HT1080 (cell line): Measurements from ENCODE around the gene MED13L. TPM values are rescaled to one million over a fixed set of nuclear protein-coding genes. Genes with fewer than 3 reads are reported as not detected.
"Not testable (repeated sequence)": the region's sequence is repeated elsewhere in the genome, so short reads cannot be mapped to it uniquely, and the experiment has no call there.

Experiments
- DNase-seq: peaks from one replicate; pipeline ENCODE4 v3.0.0-alpha.2; 2015; ENCODE audit warnings: low read depth
- total RNA-seq: library from RNA; depleted of rRNA; stranded (reverse); fragments of >200 nt; shearing (Covaris generic); gene quantifications from 2 replicates; pipeline ENCODE4 v1.2.3, GENCODE V29; 2014

The MED13L gene
- total RNA-seq, 1 experiment from 2014 or later: 25.8 TPM

GRCh38 chr12:116304621-116305020 is 27.1 kb upstream of the MED13L start:
- no peak for DNase-seq

- DNase-seq: no peak
Measured at GRCh38 chr12:116303929-116304328, 26.4 kb upstream of the MED13L start.

- DNase-seq: no peak
Measured at GRCh38 chr12:116303066-116303465, 25.6 kb upstream of the MED13L start.

GRCh38 chr12:116302166-116303058 is 24.9 kb upstream of the MED13L start:
- DNase-seq: no peak

- no peak for DNase-seq
Measured at GRCh38 chr12:116301621-116302020, 24.1 kb upstream of the MED13L start.

- DNase-seq: no peak
Measured at GRCh38 chr12:116299665-116300328, 22.3 kb upstream of the MED13L start.

GRCh38 chr12:116299064-116299463 is 21.6 kb upstream of the MED13L start:
- no peak for DNase-seq

GRCh38 chr12:116298578-116298977 is 21.1 kb upstream of the MED13L start:
- DNase-seq: no peak

GRCh38 chr12:116297224-116297834 is 19.8 kb upstream of the MED13L start:
- no peak for DNase-seq

- DNase-seq: no peak
Measured at GRCh38 chr12:116295327-116296263, 18.1 kb upstream of the MED13L start.

- DNase-seq: no peak
Measured at GRCh38 chr12:116294454-116295165, 17.1 kb upstream of the MED13L start.

GRCh38 chr12:116293687-116294453 is 16.4 kb upstream of the MED13L start:
- DNase-seq: no peak

- DNase-seq: no peak
Measured at GRCh38 chr12:116291218-116291617, 13.7 kb upstream of the MED13L start.

- no peak for DNase-seq
Measured at GRCh38 chr12:116288735-116289134, 11.2 kb upstream of the MED13L start.

GRCh38 chr12:116287842-116288301 is 10.4 kb upstream of the MED13L start:
- no peak for DNase-seq

- no peak for DNase-seq
Measured at GRCh38 chr12:116284396-116284795, 6.9 kb upstream of the MED13L start.

GRCh38 chr12:116283881-116284280 is 6.4 kb upstream of the MED13L start:
- not testable (repeated sequence) for DNase-seq

GRCh38 chr12:116282371-116283286 is 5.1 kb upstream of the MED13L start:
- no peak for DNase-seq
